HepG2 (cell line): ENCODE measurements around the gene IRF2. TPM values are rescaled to one million over a fixed set of nuclear protein-coding genes. Genes with fewer than 3 reads are reported as not detected.

Experiments used
- ATAC-seq: fragments of 200-7000 bp; cut with Tn5 transposase; 3 replicates; pipeline ENCODE4 v1.9.1; 2020; ENCODE audit warnings: mild to moderate bottlenecking, moderate library complexity
- BruUV-seq: library from RNA; stranded (reverse); fragments of 400-500 nt; replicated peaks from 2 replicates; lab custom pipeline; 2021; lab: Mats Ljungman, UMichigan
- CTCF ChIA-PET: fragments of 300-600 bp; formaldehyde crosslinking; extraction: SDS; loops from one replicate; lab custom pipeline; 2021; ENCODE audit warnings: low total read pairs, inconsistent platforms, low intra/inter-chr PET ratio; lab: Yijun Ruan, JAX
- POLR2A ChIA-PET: fragments of 350-600 bp; sonication (Branson Sonifier 250); formaldehyde crosslinking; loops from one replicate; lab custom pipeline; 2020; ENCODE audit warnings: antibody characterized with exemption, inconsistent platforms; lab: Yijun Ruan, JAX
- DNase-seq: peaks from one replicate; pipeline ENCODE4 v3.0.0-alpha.2; 2015; ENCODE audit warnings: low spot score
- FAIRE-seq: peaks from 3 replicates; lab custom pipeline; 2011; peaks lifted over from hg19 to GRCh38; lab: Jason Lieb, UNC
- H2AFZ ChIP-seq: one replicate; pipeline ENCODE4 v1.6.1; 2011; ENCODE audit warnings: low read length, inconsistent platforms
- H3K27ac ChIP-seq: fragments of 300-600 bp; 3 replicates; pipeline ENCODE4 v1.8.0; 2011; ENCODE audit warnings: mixed run types, mild to moderate bottlenecking, mixed read lengths, low read length, inconsistent platforms; ENCODE audit not compliant: insufficient read depth; ENCODE audit errors: extremely low read length
- H3K27me3 ChIP-seq, 2 experiments: fragments of 200-600 bp in 1 of 2; 2 replicates in 1 of 2; 3 replicates in 1 of 2; pipeline versions ENCODE4 v1.6.0 to v1.8.0; 2011; ENCODE audit warnings: low read length in 2 of 2, mild to moderate bottlenecking in 2 of 2, moderate library complexity in 2 of 2, inconsistent platforms in 1 of 2; ENCODE audit not compliant: insufficient read depth in 2 of 2, control insufficient read depth in 1 of 2
- H3K36me3 ChIP-seq, 2 experiments: fragments of 200-600 bp in 1 of 2; replicated peaks in 1 of 2; 2 replicates in 1 of 2; 3 replicates in 1 of 2; pipeline versions ENCODE4 v1.5.1 to v1.8.0; 2011; ENCODE audit warnings: low read length in 2 of 2, inconsistent platforms in 1 of 2; ENCODE audit not compliant: insufficient read depth in 2 of 2, control insufficient read depth in 1 of 2
- H3K4me1 ChIP-seq: 2 replicates; pipeline ENCODE4 v1.5.1; 2012; ENCODE audit warnings: low read length, inconsistent platforms; ENCODE audit not compliant: insufficient read depth
- H3K4me2 ChIP-seq: 2 replicates; pipeline ENCODE4 v1.6.0; 2011; ENCODE audit warnings: low read depth, low read length, inconsistent platforms
- H3K4me3 ChIP-seq, 3 experiments: fragments of 200-600 bp in 1 of 3; sonication (generic), shearing (Covaris generic) in 1 of 3; replicated peaks in 1 of 3; 2 replicates each; pipeline ENCODE4 v1.5.1; 2011 to 2016; ENCODE audit warnings: low read length in 3 of 3, inconsistent platforms in 2 of 3, low read depth in 2 of 3, mild to moderate bottlenecking in 2 of 3, control low read depth in 1 of 3, mixed read lengths in 1 of 3; ENCODE audit not compliant: insufficient read depth in 1 of 3
- H3K79me2 ChIP-seq: one replicate; pipeline ENCODE4 v1.6.1; 2011; ENCODE audit warnings: low read length, inconsistent platforms; ENCODE audit not compliant: insufficient read depth
- H3K9ac ChIP-seq: 2 replicates; pipeline ENCODE4 v1.6.0; 2011; ENCODE audit warnings: mild to moderate bottlenecking, low read depth, low read length, inconsistent platforms; ENCODE audit not compliant: insufficient read depth
- H3K9me3 ChIP-seq: 2 replicates; pipeline ENCODE4 v1.5.1; 2012; ENCODE audit warnings: mild to moderate bottlenecking, low read length
- H4K20me1 ChIP-seq: 2 replicates; pipeline ENCODE4 v1.6.0; 2011; ENCODE audit warnings: inconsistent platforms, mild to moderate bottlenecking, low read length, moderate library complexity; ENCODE audit not compliant: insufficient read depth
- BCL6 ChIP-seq: IDR thresholded peaks from 2 replicates; pipeline ENCODE4 v1.6.1; 2016; ENCODE audit warnings: missing genetic modification reagents, missing compliant biosample characterization
- CCDC6 ChIP-seq: sonication (generic); formaldehyde crosslinking; IDR thresholded peaks from 2 replicates; pipeline ENCODE4 v1.8.1; 2022; ENCODE audit warnings: mild to moderate bottlenecking, missing genetic modification reagents, moderate library complexity
- CHCHD3 ChIP-seq: sonication (generic); formaldehyde crosslinking; IDR thresholded peaks from 2 replicates; pipeline ENCODE4 v1.8.0; 2022; ENCODE audit warnings: mild to moderate bottlenecking, missing genetic modification reagents, moderate library complexity
- EP300 ChIP-seq, 3 experiments: sonication (generic) in 1 of 3; formaldehyde crosslinking in 1 of 3; IDR thresholded peaks; 2 replicates each; pipeline versions ENCODE4 v1.5.1 to v1.6.1; 2011 to 2020; ENCODE audit warnings: low read depth in 2 of 3, low read length in 2 of 3, borderline replicate concordance in 1 of 3, improper control_type of control experiment in 1 of 3, mild to moderate bottlenecking in 1 of 3, missing genetic modification reagents in 1 of 3, moderate library complexity in 1 of 3
- FOXO1 ChIP-seq: sonication (generic); formaldehyde crosslinking; IDR thresholded peaks from 2 replicates; pipeline ENCODE4 v1.4.0; 2020; ENCODE audit warnings: missing genetic modification reagents
- KDM1A ChIP-seq: IDR thresholded peaks from 2 replicates; pipeline ENCODE4 v1.6.1; 2016; ENCODE audit warnings: missing compliant biosample characterization
- KLF15 ChIP-seq: sonication (generic); formaldehyde crosslinking; IDR thresholded peaks from 2 replicates; pipeline ENCODE4 v1.8.1; 2023; ENCODE audit warnings: borderline replicate concordance, mild to moderate bottlenecking, inconsistent platforms, missing genetic modification reagents, mixed read lengths
- KLF16 ChIP-seq, 2 experiments: sonication (generic) in 1 of 2; formaldehyde crosslinking in 1 of 2; IDR thresholded peaks; 2 replicates each; pipeline versions ENCODE4 v1.6.1 to v1.8.0; 2016 to 2023; ENCODE audit warnings: missing genetic modification reagents in 2 of 2, missing compliant biosample characterization in 1 of 2
- MATR3 ChIP-seq: sonication (generic); formaldehyde crosslinking; IDR thresholded peaks from 2 replicates; pipeline ENCODE4 v1.4.0; 2020; ENCODE audit warnings: missing genetic modification reagents
- RARA ChIP-seq: IDR thresholded peaks from 2 replicates; pipeline ENCODE4 v1.6.1; 2016; ENCODE audit warnings: missing genetic modification reagents, missing compliant biosample characterization
- SATB2 ChIP-seq: sonication (generic); formaldehyde crosslinking; IDR thresholded peaks from 2 replicates; pipeline ENCODE4 v1.5.0; 2020; ENCODE audit warnings: missing genetic modification reagents
- ZFP62 ChIP-seq: sonication (generic); formaldehyde crosslinking; IDR thresholded peaks from 2 replicates; pipeline ENCODE4 v1.4.0; 2020; ENCODE audit warnings: missing genetic modification reagents
- ZFP82 ChIP-seq: sonication (generic); formaldehyde crosslinking; IDR thresholded peaks from 2 replicates; pipeline ENCODE4 v1.5.1; 2020; ENCODE audit warnings: mild to moderate bottlenecking, missing genetic modification reagents, borderline replicate concordance
- ZKSCAN8 ChIP-seq: IDR thresholded peaks from 2 replicates; pipeline ENCODE4 v1.6.1; 2016; ENCODE audit warnings: borderline replicate concordance, missing genetic modification reagents, missing compliant biosample characterization
- ZNF160 ChIP-seq: sonication (generic); formaldehyde crosslinking; IDR thresholded peaks from 2 replicates; pipeline ENCODE4 v1.8.0; 2022; ENCODE audit warnings: mild to moderate bottlenecking, inconsistent platforms, missing genetic modification reagents
- ZNF605 ChIP-seq: sonication (generic); formaldehyde crosslinking; IDR thresholded peaks from 2 replicates; pipeline ENCODE4 v1.8.0; 2022; ENCODE audit warnings: mild to moderate bottlenecking, missing genetic modification reagents
- ZNF710 ChIP-seq: sonication (generic); formaldehyde crosslinking; IDR thresholded peaks from 2 replicates; pipeline ENCODE4 v1.5.0; 2020; ENCODE audit warnings: mild to moderate bottlenecking, missing genetic modification reagents, borderline replicate concordance
- ZSCAN9 ChIP-seq: IDR thresholded peaks from 2 replicates; pipeline ENCODE4 v1.6.1; 2016; ENCODE audit warnings: borderline replicate concordance
- WGBS: methylation state at CpG from one replicate; pipeline ENCODE4 v1.1.6; 2017; ENCODE audit warnings: low lambda C conversion rate; 5-methylcytosine and 5-hydroxymethylcytosine counted together
- in situ Hi-C: cut with HindIII; loops from 2 replicates; pipeline ENCODE4 v1.10.0; 2017; ENCODE audit warnings: low pct_unique_long_range_greater_than_20kb; ENCODE audit not compliant: extremely low pct_ligation_motif_present
- intact Hi-C: fragments of 100-400 bp; cut with micrococcal nuclease; formaldehyde crosslinking; loops from one replicate; pipeline ENCODE4 v1.10.0; 2022; ENCODE audit not compliant: unreplicated experiment
- polyA plus RNA-seq, 8 experiments: library from polyadenylated mRNA; depleted of rRNA in 3 of 8; stranded (reverse) in 7 of 8; unstranded in 1 of 8; fragments of >200 nt; fragmentation: Illumina TruSeq in 4 of 8; extraction: Trizol in 4 of 8; gene quantifications; 2 replicates each; pipeline versions ENCODE4 v1.2.1 to v1.2.3, GENCODE V29; 2011 to 2016; ENCODE audit warnings: low read depth in 4 of 8, missing spikeins in 1 of 8, mixed read lengths in 1 of 8; ENCODE audit not compliant: insufficient read depth in 1 of 8
- total RNA-seq, 5 experiments: library from RNA; depleted of rRNA; stranded (reverse); fragments of >200 nt; fragmentation: Illumina TruSeq; extraction: Trizol; gene quantifications; 2 replicates each; pipeline ENCODE4 v1.2.3, GENCODE V29; 2016; ENCODE audit warnings: low read depth in 1 of 5

IRF2 gene
- total and polyA plus RNA-seq, 2 of the 13 experiments (the other 11 are each of a cell fraction or from before 2014, with no cell fraction given) = 15.5 to 28.8 TPM

DNA sequence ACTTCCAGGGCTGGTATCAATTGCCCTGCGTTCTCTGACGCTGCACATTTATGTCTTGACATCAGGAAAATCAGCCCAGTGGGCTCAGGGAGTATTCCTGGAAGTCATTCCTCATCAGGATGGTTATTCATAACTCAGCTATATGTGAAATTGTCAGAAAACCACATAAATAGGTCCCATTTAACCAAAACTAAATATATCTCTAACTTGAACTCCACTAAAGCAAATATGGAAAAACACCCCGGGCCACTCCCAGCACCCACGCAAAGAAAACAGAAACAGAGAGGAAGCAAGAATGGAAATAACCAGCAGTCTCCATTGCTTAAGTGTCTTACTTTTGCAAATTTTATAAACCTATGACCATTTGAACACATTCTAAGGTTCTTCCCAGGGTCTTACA lies 112.0 kb downstream of the IRF2 start:
- no peak overlapping the region for H3K4me2 ChIP-seq
- H3K9ac ChIP-seq = no peak overlapping the region
- H3K4me1 ChIP-seq = peaks cover 67% of the 10 kb centered on the region
- ChIA-PET POLR2A (interaction anchor here (0.6 kb wide), 1 partner anchor 14 kb away, joined by 3 read pairs; no protein-coding TSS in a partner anchor), CTCF (no interaction called here)
- FAIRE-seq = no peak
- no peaks in the 10 kb centered on the region for H4K20me1 ChIP-seq
- WGBS = 73% methylated on average over 4 of the region's 4 CpGs
- ATAC-seq = no peak
- H3K4me3 ChIP-seq = no peak overlapping the region
- no peaks in the 10 kb centered on the region for H3K9me3 ChIP-seq
- in situ Hi-C loops = no loop called here
- no peaks in the 10 kb centered on the region for H3K79me2 ChIP-seq
- no TSS peak for BruUV-seq
- H3K27me3 ChIP-seq = no peaks in the 10 kb centered on the region
- DNase-seq = no peak
- TF ChIP-seq ZKSCAN8 (CRISPR knock-in tag) = no peak
- peak; percentile 78 for TF ChIP-seq BCL6 (CRISPR knock-in tag)
- TF ChIP-seq EP300 (IDR thresholded peaks at IDR 0.05; ENCODE audit: low read depth in 2 of 2, low read length in 2 of 2) = peak in 1 of 2 experiments; percentile 51; a peak in 1 of 4 replicates
- TF ChIP-seq EP300 (CRISPR knock-in tag; IDR thresholded peaks at IDR 0.05; ENCODE audit: borderline replicate concordance) = no peak
- 0 out of 2 replicates have a peak, but pooled peaks have one; percentile 12 for TF ChIP-seq SATB2 (CRISPR knock-in tag)
- peak; percentile 46; the same call in 1 of the 2 replicates for TF ChIP-seq RARA
- TF ChIP-seq, all 625 proteins: peak for 4
- H3K36me3 ChIP-seq = no peaks in the 10 kb centered on the region
- no peak overlapping the region for H3K27ac ChIP-seq
- intact Hi-C loops = no loop called here
- no peak overlapping the region for H2AFZ ChIP-seq

DNA sequence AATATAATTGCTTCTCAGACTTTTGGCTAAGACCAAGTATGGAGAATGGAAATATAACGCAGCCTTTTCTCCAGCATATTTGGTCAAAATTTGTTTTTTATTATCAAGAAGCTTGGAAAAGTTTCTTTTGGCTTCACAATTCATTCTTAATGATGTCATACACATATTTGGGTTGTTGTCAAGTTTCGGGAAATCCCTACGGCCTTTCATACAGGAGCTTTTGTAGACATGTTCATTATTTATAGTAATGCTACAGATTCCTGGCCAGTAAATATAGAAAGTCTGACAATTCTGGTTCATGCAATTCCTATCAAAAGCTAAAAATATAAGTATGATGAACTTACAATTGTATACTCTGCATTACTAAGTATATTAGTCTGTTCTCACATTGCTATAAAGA lies 112.9 kb downstream of the IRF2 start:
- FAIRE-seq = no peak
- Histone ChIP-seq H3K27me3 (no peaks in the 10 kb centered on the region), H4K20me1 (no peaks in the 10 kb centered on the region), H2AFZ (no peak overlapping the region), H3K79me2 (no peaks in the 10 kb centered on the region), H3K36me3 (no peaks in the 10 kb centered on the region), H3K4me2 (no peak overlapping the region), H3K9ac (no peak overlapping the region), H3K27ac (no peak overlapping the region), H3K9me3 (no peaks in the 10 kb centered on the region), H3K4me3 (no peak overlapping the region), H3K4me1 (peaks cover 77% of the 10 kb centered on the region)
- 98% methylated on average over 3 of the region's 3 CpGs for WGBS
- ChIA-PET CTCF (no interaction called here), POLR2A (no interaction called here)
- DNase-seq = no peak
- TF ChIP-seq KLF15 (no peak), FOXO1 (CRISPR knock-in tag) (no peak), ZSCAN9 (CRISPR knock-in tag) (no peak), ZFP62 (CRISPR knock-in tag) (no peak), KLF16 (CRISPR knock-in tag; IDR thresholded peaks at IDR 0.05) (no peak), CCDC6 (CRISPR knock-in tag) (no peak), CHCHD3 (CRISPR knock-in tag) (no peak), ZNF710 (CRISPR knock-in tag) (no peak), ZFP82 (CRISPR knock-in tag) (no peak), ZNF605 (CRISPR knock-in tag) (no peak), ZNF160 (CRISPR knock-in tag) (no peak), MATR3 (CRISPR knock-in tag) (no peak), KDM1A (CRISPR knock-in tag) (no peak)
- intact Hi-C loops (no loop called here), in situ Hi-C loops (no loop called here)
- no TSS peak for BruUV-seq
- no peak for ATAC-seq
